ENCODE measurements around the gene EVI2B.
A peak's percentile ranks its signal among the peaks of the same experiment; 100 is the strongest.
"Not testable (repeated sequence)": the region's sequence is repeated elsewhere in the genome, so short reads cannot be mapped to it uniquely, and the experiment has no call there.

Gene EVI2B, protein sequence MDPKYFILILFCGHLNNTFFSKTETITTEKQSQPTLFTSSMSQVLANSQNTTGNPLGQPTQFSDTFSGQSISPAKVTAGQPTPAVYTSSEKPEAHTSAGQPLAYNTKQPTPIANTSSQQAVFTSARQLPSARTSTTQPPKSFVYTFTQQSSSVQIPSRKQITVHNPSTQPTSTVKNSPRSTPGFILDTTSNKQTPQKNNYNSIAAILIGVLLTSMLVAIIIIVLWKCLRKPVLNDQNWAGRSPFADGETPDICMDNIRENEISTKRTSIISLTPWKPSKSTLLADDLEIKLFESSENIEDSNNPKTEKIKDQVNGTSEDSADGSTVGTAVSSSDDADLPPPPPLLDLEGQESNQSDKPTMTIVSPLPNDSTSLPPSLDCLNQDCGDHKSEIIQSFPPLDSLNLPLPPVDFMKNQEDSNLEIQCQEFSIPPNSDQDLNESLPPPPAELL

GRCh38 chr17:31313982-31314781, at the start of gene EVI2B:
TSS of gene EVI2B (minus strand) at chr17:31314054. CDS start at chr17:31305609, 8,445 bp downstream.
- peak; percentile 34 for DNase-seq (ENCODE audit: low read depth)
- TF ChIP-seq, protein P1, sequence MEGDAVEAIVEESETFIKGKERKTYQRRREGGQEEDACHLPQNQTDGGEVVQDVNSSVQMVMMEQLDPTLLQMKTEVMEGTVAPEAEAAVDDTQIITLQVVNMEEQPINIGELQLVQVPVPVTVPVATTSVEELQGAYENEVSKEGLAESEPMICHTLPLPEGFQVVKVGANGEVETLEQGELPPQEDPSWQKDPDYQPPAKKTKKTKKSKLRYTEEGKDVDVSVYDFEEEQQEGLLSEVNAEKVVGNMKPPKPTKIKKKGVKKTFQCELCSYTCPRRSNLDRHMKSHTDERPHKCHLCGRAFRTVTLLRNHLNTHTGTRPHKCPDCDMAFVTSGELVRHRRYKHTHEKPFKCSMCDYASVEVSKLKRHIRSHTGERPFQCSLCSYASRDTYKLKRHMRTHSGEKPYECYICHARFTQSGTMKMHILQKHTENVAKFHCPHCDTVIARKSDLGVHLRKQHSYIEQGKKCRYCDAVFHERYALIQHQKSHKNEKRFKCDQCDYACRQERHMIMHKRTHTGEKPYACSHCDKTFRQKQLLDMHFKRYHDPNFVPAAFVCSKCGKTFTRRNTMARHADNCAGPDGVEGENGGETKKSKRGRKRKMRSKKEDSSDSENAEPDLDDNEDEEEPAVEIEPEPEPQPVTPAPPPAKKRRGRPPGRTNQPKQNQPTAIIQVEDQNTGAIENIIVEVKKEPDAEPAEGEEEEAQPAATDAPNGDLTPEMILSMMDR (IDR thresholded peaks at IDR 0.05; ENCODE audit: control insufficient read depth, extremely low read depth, insufficient read depth), result no peak
- H3K4me3 ChIP-seq (ENCODE audit: low read depth, low read length), result no peak within 1 kb of the TSS

DNA sequence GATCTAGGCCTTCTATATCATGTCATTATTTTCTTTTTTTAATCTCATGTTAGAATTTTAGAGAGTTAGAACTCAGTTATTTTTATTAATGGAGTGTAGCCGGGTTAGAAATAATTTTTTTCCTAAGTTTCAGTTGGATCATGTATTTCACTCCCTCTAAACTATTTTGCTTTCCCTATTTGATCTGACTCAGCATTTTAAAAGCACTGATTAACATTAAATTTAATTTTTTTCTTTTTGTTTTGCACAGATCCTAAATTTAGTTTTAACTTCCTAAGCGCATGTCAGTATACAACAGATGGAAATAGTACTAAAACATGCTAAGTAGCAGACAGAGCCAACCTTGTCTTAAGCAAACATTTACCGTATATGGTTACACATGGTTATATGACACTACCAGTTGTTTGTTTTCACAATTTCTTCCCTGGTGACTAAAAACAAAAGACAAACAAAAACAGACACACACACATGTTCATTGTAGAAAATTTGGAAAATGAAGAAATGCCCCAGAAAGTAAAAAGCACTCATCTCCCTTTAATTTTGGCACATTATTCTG, 44.1 kb upstream of the EVI2B start:
- TF ChIP-seq, protein P1 (IDR thresholded peaks at IDR 0.05; ENCODE audit: control insufficient read depth, extremely low read depth, insufficient read depth), result no peak

DNA sequence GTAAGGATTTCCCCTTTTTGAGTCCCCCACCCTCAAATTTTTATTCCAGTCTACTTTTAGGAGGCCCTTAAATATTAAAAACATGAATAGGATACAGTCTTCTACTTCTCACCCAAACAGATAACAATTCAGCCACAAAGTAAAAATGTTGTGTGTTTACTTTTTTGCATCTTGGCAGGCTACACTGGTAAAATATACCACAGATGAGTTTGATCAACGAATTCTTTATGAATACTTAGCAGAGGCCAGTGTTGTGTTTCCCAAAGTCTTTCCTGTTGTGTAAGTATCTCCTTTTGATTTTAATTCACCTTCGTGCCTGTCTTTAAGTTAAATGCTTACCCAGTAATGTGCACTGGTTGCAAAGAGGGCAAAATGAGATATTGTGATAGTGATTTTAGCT, 43.2 kb upstream of the EVI2B start:
- no peak for DNase-seq (ENCODE audit: low read depth)
- no peak overlapping the region for H3K4me3 ChIP-seq (ENCODE audit: low read depth, low read length)
- TF ChIP-seq, protein P1 (IDR thresholded peaks at IDR 0.05; ENCODE audit: control insufficient read depth, extremely low read depth, insufficient read depth), result no peak

More for the DNA sequence above, 44.1 kb upstream of the EVI2B start:
- 0 out of 2 replicates have a peak overlapping the region, but pooled peaks have one; percentile 5 for H3K4me3 ChIP-seq (ENCODE audit: low read depth, low read length)
- DNase-seq (ENCODE audit: low read depth), result peak; percentile 88

DNA sequence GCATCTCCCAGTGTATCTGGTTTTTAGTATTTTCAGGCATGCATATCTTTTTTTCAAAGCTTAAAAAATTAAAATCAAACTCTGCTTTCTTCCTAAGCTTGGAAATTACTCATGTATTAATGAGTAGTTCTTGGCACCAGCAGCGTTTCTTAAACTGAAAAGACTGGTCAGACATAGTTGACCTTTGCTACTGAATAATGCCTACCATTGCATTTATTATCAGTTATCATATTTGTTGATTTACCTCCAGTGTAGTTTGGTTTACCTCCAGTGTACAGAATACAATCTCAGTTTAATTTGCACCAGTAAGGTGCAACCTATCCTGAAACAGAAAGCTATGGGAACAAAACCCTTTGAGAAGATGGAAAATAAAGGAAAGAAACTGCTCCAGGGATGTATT, 42.1 kb upstream of the EVI2B start:
- TF ChIP-seq, protein P1 (IDR thresholded peaks at IDR 0.05; ENCODE audit: control insufficient read depth, extremely low read depth, insufficient read depth), result no peak
- peak; percentile 57 for DNase-seq (ENCODE audit: low read depth)
- H3K4me3 ChIP-seq (ENCODE audit: low read depth, low read length), result no peak overlapping the region

GRCh38 chr17:31349454-31349853, 35.6 kb upstream of the EVI2B start:
- TF ChIP-seq, protein P1 (IDR thresholded peaks at IDR 0.05; ENCODE audit: control insufficient read depth, extremely low read depth, insufficient read depth), result no peak
- no peak overlapping the region for H3K4me3 ChIP-seq (ENCODE audit: low read depth, low read length)
- no peak for DNase-seq (ENCODE audit: low read depth)

DNA sequence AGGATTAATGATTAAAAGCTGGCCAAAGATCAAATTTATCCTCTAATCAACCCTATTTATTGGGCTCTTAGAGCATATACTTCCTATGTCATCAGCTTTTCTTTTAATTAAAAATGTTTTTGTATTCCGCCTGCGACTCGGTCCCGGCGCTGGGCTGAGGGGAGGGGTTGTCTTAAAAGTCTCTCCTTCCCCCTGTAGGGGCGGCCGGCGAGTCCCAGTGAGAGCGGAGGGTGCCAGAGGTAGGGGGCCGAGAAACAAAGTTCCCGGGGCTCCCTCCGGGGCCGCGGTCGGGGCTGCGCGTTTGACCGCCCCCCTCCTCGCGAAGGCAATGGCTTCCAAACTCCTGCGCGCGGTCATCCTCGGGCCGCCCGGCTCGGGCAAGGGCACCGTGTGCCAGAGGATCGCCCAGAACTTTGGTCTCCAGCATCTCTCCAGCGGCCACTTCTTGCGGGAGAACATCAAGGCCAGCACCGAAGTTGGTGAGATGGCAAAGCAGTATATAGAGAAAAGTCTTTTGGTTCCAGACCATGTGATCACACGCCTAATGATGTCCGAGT, 31.4 kb upstream of the EVI2B start:
- H3K4me3 ChIP-seq (ENCODE audit: low read depth, low read length); DNase-seq (ENCODE audit: low read depth): not testable (repeated sequence)

Data from LNCaP clone FGC (cell line).